ENCODE measurements around the gene PDGFD.

PDGFD gene

DNA sequence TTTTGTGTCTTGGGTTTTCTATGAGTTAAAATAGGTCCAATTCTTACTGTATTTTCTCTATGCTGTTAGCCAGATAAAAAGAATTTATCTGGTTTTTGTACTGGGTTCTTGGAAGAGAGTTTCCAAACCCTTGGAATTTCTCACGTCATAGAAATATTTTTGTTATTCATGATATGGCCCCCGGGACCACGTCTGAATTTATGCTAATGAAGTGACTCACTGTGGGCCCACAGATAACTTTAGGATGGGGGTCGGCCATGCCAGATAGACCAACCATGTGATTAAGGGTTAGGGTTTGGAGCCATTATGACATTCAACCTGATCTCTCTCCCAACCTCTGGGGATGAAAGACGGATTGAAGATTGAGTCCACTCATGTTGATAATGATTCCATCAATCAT lies 163.1 kb downstream of the PDGFD start:
- peak; percentile 56 for DNase-seq (ENCODE audit: low read depth)

DNA sequence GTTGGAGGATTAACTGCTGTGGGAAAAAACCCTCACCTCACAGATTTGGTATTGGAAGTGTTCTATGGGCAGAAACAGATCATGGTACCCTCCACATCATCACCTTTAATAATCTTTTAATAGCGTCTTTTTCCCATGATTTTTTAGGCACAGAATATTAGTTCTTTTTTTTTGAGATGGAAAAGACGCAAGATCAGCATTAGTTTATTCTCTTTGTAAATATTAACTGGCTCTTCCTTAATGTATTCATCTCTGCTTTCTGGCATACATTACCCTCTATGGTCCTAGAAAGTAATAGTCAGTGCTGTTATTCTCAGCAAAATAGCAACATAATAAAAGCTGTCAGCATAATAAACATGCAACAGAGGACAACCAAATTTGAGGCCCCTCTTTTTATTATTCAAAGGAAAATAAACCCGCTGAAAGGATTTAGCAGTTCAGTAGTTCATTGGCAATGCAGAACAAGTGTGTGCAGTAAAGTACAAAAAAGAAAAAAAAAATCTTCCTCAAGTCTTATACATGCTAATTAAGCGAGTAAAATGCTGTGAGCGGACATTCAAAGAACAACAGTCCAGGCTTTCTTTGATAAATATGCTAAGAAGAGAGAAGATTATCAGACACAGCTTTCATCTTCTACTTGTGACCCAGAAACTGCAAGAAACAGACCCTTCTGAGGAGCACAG lies 165.0 kb downstream of the PDGFD start:
- no peak for DNase-seq (ENCODE audit: low read depth)

DNA sequence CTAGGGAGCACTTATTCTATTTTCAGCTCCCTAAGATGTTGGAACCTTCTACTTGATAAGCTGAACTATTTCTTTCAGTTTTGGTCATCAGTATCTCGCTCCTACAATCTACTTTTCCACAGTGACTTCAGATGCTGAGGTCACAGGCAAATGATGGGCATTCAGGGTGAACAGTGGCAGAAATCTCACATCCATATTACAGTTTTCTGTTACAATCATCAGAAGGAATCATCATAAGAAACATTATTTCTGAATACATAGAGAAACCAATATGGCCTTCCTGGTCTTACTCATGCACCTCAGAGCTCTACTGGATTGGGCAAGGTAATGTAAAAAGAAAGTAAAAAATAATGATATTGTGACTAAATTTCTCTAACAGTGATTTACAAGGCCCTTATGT lies 166.9 kb downstream of the PDGFD start:
- no peak for DNase-seq (ENCODE audit: low read depth)

DNA sequence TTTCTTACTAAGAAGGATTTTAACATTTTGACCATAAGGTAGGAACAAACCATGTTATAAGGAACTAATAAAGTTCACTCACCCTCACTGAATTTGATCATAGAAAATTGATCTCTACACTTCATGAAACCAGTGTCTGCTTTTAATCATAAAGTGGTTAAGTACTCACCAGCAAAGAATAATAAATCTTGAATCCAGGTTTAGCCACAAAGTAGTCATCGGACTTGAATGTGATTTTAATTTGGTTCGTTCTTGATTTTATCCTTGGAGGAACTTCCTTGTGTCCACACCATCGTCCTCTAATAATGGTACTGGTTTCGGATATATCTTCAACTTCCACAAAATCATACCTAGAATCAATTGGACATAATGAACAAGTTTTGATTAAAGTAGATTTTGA lies 168.1 kb downstream of the PDGFD start:
- DNase-seq (ENCODE audit: low read depth) = peak; percentile 43

DNA sequence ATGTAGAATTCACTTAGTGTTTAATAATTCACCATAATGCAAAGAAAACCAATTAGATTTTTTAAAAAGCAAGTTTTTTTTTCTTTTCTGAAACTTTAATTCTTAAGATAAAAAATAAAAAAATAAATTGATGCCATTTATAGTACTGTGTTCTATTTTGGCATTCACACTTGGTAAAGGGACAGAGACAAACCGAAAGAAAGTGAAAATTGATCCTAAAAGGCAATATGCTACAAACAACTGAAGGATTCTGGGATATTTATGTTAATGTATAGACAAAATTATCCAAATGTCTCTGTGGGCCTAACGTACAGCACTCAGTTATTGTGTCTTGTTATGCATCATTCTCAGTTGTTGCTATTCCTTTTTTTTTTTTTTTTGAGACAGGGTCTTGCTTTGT lies 169.4 kb downstream of the PDGFD start:
- DNase-seq (ENCODE audit: low read depth) = no peak

DNA sequence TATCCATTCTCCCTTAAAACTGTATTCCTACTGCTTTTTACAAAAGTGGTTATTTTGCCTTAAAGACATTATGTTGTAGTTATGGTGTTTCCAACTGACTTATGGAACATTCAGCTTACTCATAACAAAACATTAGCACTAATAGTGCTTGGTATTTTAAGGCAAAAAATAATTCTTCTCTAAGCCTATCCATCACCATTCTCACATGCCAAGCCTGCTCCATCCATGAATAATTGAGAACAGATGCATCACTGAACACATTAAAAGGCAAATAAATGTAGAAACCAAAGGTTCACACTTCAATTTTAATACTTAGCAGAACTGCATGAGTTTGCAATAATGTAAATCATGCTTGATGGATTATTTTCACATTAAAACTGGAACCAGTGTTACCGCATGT lies 169.9 kb downstream of the PDGFD start:
- peak; percentile 38 for DNase-seq (ENCODE audit: low read depth)

DNA sequence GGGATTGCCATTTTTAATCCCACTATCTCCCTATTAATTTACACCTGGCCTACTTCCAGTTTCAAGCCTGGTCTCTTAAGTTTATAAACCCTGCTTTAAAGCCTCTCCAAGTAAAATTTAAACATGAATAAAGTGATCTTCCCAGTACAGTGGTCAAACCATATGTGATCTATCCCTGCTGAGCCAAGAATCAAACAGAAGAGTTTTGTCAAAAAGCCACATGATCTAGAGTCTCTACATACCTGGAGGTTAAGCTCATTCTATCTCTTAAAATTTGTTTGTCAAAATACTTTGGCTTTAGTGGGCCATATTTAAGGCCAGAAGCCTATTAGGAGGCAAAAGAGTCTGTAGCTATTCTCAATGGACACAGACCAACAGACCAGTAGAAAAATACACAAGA lies 170.4 kb downstream of the PDGFD start:
- DNase-seq (ENCODE audit: low read depth) = no peak

DNA sequence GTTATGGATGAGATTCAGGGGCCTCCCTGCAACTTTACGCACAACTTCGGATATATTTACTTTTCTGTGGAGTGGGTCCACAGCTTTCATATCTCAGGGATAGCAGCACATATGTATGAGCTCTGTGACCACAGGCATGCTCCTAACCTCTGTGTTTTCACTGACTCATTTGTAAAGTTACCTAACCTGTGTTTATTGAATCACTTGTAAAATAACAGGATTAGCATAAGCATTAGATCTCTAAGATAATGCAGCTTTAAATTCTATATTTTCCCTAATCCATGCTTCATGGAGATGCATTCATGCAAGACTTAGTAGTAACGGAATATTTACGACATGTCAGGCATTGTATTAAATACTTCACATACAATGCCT lies 175.4 kb downstream of the PDGFD start:
- peak; percentile 41 for DNase-seq (ENCODE audit: low read depth)

DNA sequence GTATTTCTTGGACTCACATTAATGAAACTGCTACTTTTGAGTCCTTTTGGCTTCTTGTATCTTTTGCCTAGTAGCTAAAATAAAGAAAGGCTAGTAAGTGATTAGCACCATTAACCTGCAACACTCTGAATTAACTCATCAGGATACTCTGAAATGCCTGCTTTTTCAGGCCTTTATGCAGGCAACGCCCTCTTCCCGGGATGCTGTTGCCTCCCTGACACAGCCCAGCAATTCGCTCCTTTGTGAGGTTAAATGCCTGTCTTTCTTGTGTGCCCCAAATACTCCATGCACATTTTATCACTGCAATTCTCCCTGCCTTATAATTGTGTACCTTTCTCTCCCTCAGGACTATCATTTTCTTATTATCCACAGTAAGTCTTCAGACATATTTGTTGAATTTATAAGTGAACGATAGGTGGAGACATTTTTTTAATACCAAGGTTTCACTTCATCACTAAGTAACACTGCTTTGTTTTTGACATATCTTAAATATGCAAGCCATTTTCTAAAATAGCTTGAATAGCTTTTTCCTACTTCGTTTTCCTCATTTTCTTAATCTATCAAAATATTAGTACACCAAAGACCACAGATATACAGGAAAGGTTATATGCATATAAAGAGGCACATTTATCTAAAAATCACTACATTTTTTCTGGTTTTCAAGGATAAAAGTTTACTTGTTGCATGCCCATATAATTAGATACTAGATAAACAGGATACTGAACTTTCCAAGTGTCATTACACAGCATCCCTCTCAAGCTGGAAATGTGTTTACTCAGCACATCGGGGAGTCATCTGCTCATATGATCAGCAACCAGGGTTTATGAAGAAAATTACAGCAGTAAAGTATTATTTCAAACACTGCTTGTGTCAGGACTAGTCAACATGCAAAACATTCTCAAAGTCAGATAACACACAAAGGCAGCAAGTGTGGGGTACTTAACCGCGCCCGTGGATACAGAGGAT lies 176.0 kb downstream of the PDGFD start:
- peak; percentile 58 for DNase-seq (ENCODE audit: low read depth)

DNA sequence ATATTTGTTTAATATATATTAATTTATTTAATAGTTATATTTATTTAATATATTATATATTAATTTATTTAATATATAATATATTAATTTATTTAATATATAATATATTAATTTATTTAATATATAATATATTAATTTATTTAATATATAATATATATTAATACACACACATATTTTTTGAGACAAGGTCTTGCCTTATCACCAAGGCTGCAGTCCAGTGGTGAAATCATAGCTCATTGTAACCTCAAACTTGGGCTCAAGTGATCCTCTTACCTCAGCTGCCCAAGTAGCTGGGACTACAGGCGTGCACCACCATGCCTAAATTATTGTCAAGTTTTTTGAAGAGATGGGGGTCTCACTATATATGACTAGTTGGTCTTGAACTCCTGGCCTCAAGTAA lies 178.9 kb downstream of the PDGFD start:
- DNase-seq (ENCODE audit: low read depth) = no peak

DNA sequence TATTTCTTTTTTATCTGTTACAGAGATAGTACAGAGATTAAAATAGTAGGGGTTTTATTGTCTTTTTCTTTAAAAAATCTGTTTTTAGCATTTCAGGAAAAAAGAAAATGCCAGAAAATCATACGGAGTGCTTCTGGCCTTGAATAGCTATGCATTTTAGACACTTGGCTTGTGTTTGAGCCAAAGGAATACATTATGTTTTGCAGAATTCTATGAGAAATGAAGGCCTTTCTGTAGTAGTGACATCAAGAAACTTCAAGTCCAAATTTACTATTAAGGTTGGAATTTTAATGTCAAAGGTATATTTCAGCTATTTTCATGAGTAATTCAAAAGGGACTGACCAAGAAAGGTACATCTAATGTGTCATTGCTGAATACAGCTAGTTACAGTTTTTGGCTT lies 183.8 kb downstream of the PDGFD start:
- DNase-seq (ENCODE audit: low read depth) = no peak

DNA sequence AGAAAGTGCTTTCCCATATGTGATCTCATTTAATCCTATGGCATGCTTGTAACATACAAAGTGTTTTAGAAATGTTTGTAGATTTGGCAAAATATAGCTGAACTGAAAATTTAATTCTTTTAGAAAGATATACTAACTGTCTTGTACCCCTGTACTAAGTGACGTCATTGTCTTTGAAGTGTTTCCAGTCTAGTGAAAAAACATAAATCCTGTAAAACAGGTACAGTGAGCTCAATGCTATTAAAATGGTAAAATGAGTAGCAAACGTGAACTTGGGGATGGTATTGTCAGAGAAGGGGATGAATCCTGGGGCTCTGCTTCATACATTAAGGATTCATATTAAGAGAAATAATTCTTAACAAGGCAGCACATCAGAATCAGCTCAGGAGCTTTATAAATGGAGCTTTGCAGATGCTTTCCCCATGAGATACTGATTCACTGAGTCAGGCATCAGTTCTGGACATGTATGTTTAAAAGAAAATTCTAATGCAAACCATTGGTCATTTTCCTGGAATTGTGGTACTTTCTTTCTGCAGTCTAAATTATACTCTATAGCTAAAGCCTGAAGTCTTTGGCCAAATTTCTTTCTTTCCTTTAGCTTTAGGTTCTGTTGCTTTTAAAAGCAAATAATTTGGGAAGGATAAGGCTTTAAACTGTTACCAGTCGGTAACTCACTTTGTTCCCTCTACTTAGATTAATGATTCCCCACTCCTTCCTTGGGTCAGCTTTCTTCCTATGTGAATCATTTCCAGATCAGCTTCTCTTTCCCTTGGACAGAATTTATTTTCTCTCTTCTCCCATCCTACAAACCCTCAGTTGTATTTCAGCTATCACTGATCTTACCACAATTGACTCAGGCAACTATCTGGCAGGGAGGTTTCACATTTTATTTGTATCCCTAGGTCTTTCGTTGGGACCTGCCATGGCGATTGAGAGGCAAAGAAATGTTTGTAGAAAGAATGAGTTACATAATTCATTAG lies 185.0 kb downstream of the PDGFD start:
- no peak for DNase-seq (ENCODE audit: low read depth)

DNA sequence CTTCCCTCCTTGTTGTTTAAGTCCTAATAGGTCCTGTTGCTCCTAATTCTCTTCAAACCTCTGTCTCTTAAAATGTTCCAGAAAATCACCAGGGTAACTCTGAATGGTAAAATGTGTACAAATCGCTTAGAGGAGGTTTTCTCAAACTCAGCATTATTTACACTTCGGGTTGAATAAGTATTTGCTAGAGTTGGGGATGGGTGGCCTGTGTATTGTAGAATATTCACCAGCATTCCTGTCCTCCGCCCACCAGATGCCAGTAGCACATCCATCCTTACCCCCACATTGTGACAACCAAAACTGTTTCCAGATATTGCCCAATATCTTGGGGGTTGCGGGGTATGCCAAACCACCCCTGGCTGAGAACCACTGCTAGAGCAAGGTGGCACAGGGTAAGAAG lies 191.9 kb downstream of the PDGFD start:
- DNase-seq (ENCODE audit: low read depth) = no peak

DNA sequence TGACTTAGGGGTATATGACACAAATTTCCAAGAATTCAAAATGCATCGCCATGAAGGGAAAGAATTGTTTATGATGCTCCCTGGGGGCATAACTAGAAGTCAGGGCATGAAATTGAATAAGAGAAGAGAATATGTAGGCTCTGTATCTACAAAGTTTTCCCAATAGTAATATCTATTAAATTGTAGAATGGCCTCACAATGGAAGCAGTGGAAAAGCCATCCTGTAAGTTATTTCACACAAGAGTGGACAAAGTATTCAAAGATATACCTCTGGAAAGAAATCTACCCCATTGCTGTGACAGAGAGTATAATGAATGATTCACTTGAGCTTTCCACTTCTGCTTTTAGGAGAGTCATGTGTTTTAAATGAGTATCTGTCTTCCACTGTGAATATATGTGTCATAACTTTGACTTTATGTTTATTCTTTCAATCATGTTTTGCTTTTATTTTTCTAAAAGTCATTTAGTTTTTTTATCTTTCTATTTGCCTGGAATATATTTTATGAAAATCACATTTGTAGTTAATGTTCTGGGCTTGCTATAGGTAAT lies 193.2 kb downstream of the PDGFD start:
- DNase-seq (ENCODE audit: low read depth) = no peak

DNA sequence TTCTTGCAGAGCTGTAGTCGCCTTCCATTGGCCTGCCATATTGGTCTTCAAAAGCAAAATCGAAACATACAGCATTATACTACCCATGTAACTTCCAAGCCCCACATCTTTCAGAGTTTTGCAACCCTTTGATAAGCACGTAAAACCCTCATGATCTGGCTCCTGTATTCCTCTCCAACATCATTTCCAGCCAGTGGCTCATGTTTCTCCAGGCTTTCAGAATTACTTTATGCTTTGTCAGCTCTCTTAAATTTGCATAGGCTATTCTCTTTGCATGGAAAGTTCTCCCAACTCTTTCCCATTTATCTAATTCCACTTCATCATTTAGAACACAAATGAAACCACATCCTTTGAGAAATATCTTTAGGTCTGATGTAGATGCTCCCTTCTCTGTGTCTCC lies 195.3 kb downstream of the PDGFD start:
- no peak for DNase-seq (ENCODE audit: low read depth)

DNA sequence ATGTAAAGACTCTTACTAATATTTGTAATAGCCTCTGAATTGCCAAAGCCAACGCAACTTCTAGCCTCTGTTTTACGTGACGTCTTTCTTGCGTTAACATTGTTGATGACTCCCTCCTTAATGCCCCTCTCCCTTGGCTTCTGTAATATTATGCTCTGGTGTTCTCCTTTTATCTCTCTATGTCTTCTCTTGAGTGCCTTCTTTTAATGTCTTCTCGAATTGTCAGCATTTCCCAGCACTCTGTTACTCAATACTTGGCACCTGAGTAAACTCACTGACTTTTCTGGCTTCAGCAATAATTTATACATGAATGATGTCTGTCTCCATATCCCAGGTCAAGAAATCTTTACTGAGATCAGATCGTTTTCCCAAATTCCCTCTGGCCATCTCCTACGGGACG lies 196.0 kb downstream of the PDGFD start:
- DNase-seq (ENCODE audit: low read depth) = no peak

DNA sequence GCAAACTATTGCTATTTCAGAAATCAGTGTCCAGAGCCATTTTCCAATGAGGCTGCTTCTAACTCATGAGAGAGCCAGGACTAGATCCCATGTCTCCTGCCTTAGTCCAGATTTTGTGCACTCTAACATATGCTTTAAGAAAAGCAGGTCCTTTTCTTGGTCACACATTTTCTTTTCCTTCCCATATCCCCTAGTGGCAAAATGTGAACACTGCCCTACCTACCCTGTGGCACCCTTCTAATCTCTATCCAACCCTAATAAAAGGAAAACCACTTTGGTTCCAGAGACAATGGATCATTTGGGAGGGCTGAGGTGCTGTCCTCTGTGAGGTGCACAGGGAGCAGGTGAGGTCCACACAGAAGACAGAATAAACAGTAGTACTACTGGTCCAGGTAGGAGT lies 199.6 kb downstream of the PDGFD start:
- no peak for DNase-seq (ENCODE audit: low read depth)

DNA sequence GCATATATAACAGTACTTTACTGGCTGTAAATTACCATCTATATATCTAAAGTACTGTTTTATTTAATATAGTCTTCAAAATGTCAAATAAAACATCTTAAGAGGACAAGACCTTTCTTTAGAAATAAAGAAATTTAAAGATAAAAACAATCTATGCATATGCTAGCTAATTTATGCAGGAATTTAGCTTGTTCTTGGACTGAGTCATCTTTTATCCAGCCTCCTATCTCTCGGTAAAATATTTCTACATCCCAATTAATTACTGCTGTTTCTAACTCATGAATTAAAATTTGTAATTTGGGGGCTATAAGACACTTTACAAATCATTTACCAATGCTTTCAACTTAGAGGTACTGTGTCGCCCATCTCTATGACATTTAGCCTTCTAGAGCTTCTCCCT lies 200.3 kb downstream of the PDGFD start:
- no peak for DNase-seq (ENCODE audit: low read depth)

DNA sequence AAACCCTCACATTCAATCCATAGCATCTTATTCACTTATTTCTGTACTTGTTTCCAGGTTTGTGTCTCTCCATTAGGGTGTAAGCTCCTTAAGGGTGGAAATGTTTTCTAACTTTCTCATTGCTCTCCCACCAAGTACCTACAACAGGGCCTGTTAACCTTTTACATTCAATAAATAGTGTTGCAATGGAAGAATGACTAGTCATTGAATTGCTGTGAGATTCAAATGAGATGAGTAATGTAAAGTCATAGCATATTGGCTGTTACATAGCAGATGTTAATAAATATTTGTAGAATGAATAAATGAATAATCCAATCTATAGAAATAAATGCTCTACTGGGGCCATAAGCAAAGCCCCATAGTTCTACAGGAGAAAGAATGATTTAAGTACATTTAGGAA lies 202.9 kb downstream of the PDGFD start:
- DNase-seq (ENCODE audit: low read depth) = peak; percentile 48

DNA sequence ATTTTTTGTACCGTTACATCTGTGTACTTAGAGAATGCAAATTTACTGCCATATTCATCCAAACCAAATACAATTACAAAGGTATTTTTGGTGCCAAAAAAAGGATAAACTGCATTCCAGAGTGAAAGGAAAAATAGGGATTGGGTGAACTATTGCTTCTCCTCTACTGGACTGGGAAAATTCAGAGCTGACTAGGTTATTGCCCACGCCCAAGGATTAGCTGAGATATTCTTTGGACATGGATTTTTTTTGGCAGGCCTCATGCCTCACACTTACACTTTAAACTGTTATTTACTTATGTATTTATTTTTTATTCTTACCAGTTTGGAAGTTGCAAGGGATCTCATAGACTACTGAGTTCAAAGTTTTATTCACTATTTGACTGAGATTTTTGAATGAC lies 203.8 kb downstream of the PDGFD start:
- no peak for DNase-seq (ENCODE audit: low read depth)

DNA sequence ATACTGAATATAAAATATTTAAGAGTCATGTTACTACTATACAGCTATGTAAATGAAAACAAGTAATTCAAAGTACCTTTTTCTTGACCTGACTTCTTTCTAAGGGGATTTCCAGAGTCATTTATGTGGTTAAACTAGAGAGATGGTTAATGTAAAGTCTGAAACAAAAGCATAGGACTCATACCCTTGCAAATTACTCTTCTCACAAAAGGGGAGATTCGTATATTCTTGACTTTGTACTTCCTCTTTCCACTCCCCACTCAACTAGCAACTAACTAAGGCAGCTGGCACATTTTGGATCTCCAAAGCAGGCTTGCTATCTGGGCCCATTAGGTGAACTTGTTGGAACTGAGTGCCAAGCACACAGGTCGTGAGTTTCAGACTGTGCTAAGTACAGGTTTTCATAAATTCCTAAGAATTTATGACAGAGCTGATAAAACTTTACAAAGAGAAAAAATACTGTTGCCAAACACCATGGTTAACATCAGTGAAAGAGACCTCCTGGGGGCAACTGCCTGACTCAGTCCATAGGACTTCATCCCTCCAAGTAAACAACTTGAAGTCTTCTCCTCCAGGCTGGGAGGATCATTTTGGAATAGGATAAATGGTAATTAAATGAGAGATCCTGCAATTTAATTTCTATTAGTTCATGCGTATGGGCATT lies 204.5 kb downstream of the PDGFD start:
- DNase-seq (ENCODE audit: low read depth) = peak; percentile 30
